ENCODE measurements around the gene EIF4A2. TPM values are rescaled to one million over a fixed set of nuclear protein-coding genes. Genes with fewer than 3 reads are reported as not detected.

Gene EIF4A2
- total and polyA plus RNA-seq, 9 of the 15 experiments (the other 6 are each of a cell fraction or from before 2014, with no cell fraction given), result 307 to 754 (median 435) TPM

DNA sequence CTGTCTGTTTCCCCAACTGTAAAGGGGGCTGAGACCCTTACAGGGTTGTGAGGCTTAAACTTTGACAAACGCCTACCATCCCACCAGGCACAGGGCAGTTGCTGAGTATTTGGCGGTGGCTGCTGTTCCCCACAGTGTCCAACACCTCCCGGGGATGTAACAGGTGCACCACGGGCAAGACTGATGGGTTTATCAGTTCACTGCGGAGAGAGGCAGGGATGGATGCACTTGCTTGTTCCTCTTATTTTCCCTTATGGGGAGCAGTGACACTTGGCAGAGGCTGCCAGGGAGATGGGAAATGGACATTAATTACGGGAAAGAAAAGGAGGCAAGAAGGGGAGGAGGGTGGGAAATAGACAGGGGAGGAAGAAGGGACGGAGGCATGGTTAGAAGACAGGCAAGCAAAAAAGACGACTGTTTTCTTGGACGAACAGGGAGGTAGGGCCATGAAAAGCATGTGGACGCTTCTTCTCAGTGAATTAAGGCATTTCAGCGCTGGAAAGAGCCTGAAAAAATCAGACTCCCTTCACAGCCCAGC, 42.6 kb downstream of the EIF4A2 start:
- ChIA-PET POLR2A (interaction anchor here (0.6 to 3.7 kb wide), 3 partner anchors 41 to 242 kb away, joined by 3 to 19 read pairs (median 3); no protein-coding TSS in a partner anchor), CTCF (ENCODE audit: low intra/inter-chr PET ratio) (interaction anchor here (0.6 kb wide), 1 partner anchor 339 kb away, joined by 3 read pairs; no protein-coding TSS in a partner anchor)
- H3K79me2 ChIP-seq (ENCODE audit: control insufficient read depth, insufficient read depth, low read length), result peaks cover 15% of the 10 kb centered on the region
- no peaks in the 10 kb centered on the region for H4K20me1 ChIP-seq (replicated peaks; ENCODE audit: control insufficient read depth, insufficient read depth, low read length)
- peak overlapping the region; percentile 69; the same call in 1 of the 2 replicates for H2AFZ ChIP-seq (ENCODE audit: low read depth, low read length)
- in situ Hi-C loops (cut with MboI) (no loop called here), intact Hi-C loops (cut with micrococcal nuclease) (loop anchor here (10.0 kb wide), 2 partner anchors 241 to 841 kb away; no protein-coding TSS in a partner anchor)
- peak overlapping the region; percentile 79 to 89 for H3K9ac ChIP-seq (ENCODE audit: insufficient read depth in 1 of 2, low read depth in 2 of 2, low read length in 2 of 2)
- H3K4me3 ChIP-seq, result peak overlapping the region; percentile 71; the same call in 1 of the 2 replicates
- no peak overlapping the region for H3K27ac ChIP-seq (ENCODE audit: extremely low read depth, low read depth, low read length)
- no peaks in the 10 kb centered on the region for H3K36me3 ChIP-seq (ENCODE audit: control insufficient read depth, insufficient read depth, low read length)
- H3K27me3 ChIP-seq (ENCODE audit: control insufficient read depth in 2 of 2, insufficient read depth in 2 of 2, low read length in 2 of 2), result peaks cover 12 to 17% of the 10 kb centered on the region in 2 experiments; a peak in 4 of 5 replicates
- H3K9me1 ChIP-seq (ENCODE audit: control insufficient read depth, insufficient read depth, low read length), result no peaks in the 10 kb centered on the region
- H3K4me2 ChIP-seq (ENCODE audit: insufficient read depth, low read length), result peak overlapping the region; percentile 80
- no peaks in the 10 kb centered on the region for H3K9me3 ChIP-seq (replicated peaks; ENCODE audit: control insufficient read depth, insufficient read depth, low read depth, low read length)
- BruUV-seq (replicated peaks), result TSS peak; percentile 84
- DNase-seq (ENCODE audit: extremely low read depth in 1 of 4, low spot score in 3 of 4) (no peak), ATAC-seq (peak; percentile 11), FAIRE-seq (peak; percentile 23)
- WGBS (ENCODE audit: insufficient coverage, low coverage, missing lambda C conversion rate), result 24% methylated on average over 10 of the region's 11 CpGs
- H3K4me1 ChIP-seq (replicated peaks in 1 of 2; ENCODE audit: control insufficient read depth in 2 of 2, insufficient read depth in 2 of 2, low read length in 2 of 2), result peaks cover 19 to 37% of the 10 kb centered on the region in 2 experiments; a peak in 4 of 5 replicates
- TF ChIP-seq ZNF561 (CRISPR knock-in tag; conservative IDR thresholded peaks at IDR 0.05) (no peak), POLR2AphosphoS2 (IDR thresholded peaks at IDR 0.05; ENCODE audit: low read length) (no peak), GTF2E2 (tag; IDR thresholded peaks at IDR 0.05) (no peak), KDM1A (IDR thresholded peaks at IDR 0.05) (0 out of 4 replicates have a peak, but pooled peaks of 1 of the 2 experiments have one; percentile 15), PBX2 (CRISPR knock-in tag; IDR thresholded peaks at IDR 0.05; ENCODE audit: low read depth) (no peak), PBX2 (tag; conservative IDR thresholded peaks at IDR 0.05; ENCODE audit: low read depth) (no peak), RCOR1 (IDR thresholded peaks at IDR 0.05; ENCODE audit: borderline replicate concordance in 1 of 2, low read depth in 2 of 2, low read length in 2 of 2) (0 out of 4 replicates have a peak, but pooled peaks of 1 of the 2 experiments have one; percentile 25), CTBP1 (IDR thresholded peaks at IDR 0.05; ENCODE audit: borderline replicate concordance) (peak; percentile 51; the same call in 1 of the 2 replicates), GTF2F1 (IDR thresholded peaks at IDR 0.05; ENCODE audit: low read depth, low read length) (no peak), ZFP30 (CRISPR knock-in tag; IDR thresholded peaks at IDR 0.05; ENCODE audit: borderline replicate concordance) (no peak), LEF1 (IDR thresholded peaks at IDR 0.05) (no peak), ETV1 (tag; conservative IDR thresholded peaks at IDR 0.05; ENCODE audit: low read depth) (no peak), ZNF146 (CRISPR knock-in tag; IDR thresholded peaks at IDR 0.05; ENCODE audit: unreplicated experiment) (no peak)
- TF ChIP-seq, protein P1, sequence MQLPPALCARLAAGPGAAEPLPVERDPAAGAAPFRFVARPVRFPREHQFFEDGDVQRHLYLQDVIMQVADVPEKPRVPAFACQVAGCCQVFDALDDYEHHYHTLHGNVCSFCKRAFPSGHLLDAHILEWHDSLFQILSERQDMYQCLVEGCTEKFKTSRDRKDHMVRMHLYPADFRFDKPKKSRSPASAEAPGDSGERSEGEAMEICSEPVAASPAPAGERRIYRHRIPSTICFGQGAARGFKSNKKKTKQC (CRISPR knock-in tag; IDR thresholded peaks at IDR 0.05), result no peak
- TF ChIP-seq, protein P2, sequence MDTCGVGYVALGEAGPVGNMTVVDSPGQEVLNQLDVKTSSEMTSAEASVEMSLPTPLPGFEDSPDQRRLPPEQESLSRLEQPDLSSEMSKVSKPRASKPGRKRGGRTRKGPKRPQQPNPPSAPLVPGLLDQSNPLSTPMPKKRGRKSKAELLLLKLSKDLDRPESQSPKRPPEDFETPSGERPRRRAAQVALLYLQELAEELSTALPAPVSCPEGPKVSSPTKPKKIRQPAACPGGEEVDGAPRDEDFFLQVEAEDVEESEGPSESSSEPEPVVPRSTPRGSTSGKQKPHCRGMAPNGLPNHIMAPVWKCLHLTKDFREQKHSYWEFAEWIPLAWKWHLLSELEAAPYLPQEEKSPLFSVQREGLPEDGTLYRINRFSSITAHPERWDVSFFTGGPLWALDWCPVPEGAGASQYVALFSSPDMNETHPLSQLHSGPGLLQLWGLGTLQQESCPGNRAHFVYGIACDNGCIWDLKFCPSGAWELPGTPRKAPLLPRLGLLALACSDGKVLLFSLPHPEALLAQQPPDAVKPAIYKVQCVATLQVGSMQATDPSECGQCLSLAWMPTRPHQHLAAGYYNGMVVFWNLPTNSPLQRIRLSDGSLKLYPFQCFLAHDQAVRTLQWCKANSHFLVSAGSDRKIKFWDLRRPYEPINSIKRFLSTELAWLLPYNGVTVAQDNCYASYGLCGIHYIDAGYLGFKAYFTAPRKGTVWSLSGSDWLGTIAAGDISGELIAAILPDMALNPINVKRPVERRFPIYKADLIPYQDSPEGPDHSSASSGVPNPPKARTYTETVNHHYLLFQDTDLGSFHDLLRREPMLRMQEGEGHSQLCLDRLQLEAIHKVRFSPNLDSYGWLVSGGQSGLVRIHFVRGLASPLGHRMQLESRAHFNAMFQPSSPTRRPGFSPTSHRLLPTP (IDR thresholded peaks at IDR 0.05; ENCODE audit: borderline replicate concordance, extremely low read depth, insufficient read length), result no peak

Data from K562 (cell line).